CMK (cell line): ENCODE data around the gene SLC24A3.

Source experiments
- DNase-seq: peaks from one replicate; pipeline ENCODE4 v3.0.0-alpha.2; 2010; ENCODE audit warnings: low read depth

Gene SLC24A3

GRCh38 chr20:19713822-19714578, 501.6 kb downstream of the SLC24A3 start:
- no peak for DNase-seq

- DNase-seq, result no peak
Observed at GRCh38 chr20:19714579-19714840, 502.1 kb downstream of the SLC24A3 start.

GRCh38 chr20:19715986-19716385, 503.5 kb downstream of the SLC24A3 start:
- DNase-seq, result no peak

GRCh38 chr20:19718880-19719279, 506.4 kb downstream of the SLC24A3 start:
- no peak for DNase-seq

- DNase-seq, result no peak
Observed at GRCh38 chr20:19720991-19721390, 508.5 kb downstream of the SLC24A3 start.

- no peak for DNase-seq
Observed at GRCh38 chr20:19723051-19723450, 510.6 kb downstream of the SLC24A3 start.

- no peak for DNase-seq
Observed at GRCh38 chr20:19723813-19724430, 511.5 kb downstream of the SLC24A3 start.

- no peak for DNase-seq
Observed at GRCh38 chr20:19725373-19725772, 512.9 kb downstream of the SLC24A3 start.

GRCh38 chr20:19725814-19726525, 513.5 kb downstream of the SLC24A3 start:
- no peak for DNase-seq

GRCh38 chr20:19727251-19727847, 514.9 kb downstream of the SLC24A3 start:
- DNase-seq, result no peak

GRCh38 chr20:19729672-19730071, 517.2 kb downstream of the SLC24A3 start:
- no peak for DNase-seq

- no peak for DNase-seq
Observed at GRCh38 chr20:19730706-19731105, 518.3 kb downstream of the SLC24A3 start.

- DNase-seq, result no peak
Observed at GRCh38 chr20:19734811-19735210, 522.4 kb downstream of the SLC24A3 start.

- no peak for DNase-seq
Observed at GRCh38 chr20:19735446-19735845, 523.0 kb downstream of the SLC24A3 start.

GRCh38 chr20:19737025-19737424, 524.6 kb downstream of the SLC24A3 start:
- no peak for DNase-seq

- no peak for DNase-seq
Observed at GRCh38 chr20:19738951-19739350, 526.5 kb downstream of the SLC24A3 start.

- no peak for DNase-seq
Observed at GRCh38 chr20:19739351-19739750, 526.9 kb downstream of the SLC24A3 start.

GRCh38 chr20:19740512-19740911, 528.1 kb downstream of the SLC24A3 start:
- no peak for DNase-seq

GRCh38 chr20:19741924-19742323, 529.5 kb downstream of the SLC24A3 start:
- DNase-seq, result no peak

- DNase-seq, result no peak
Observed at GRCh38 chr20:19742974-19743639, 530.7 kb downstream of the SLC24A3 start.

GRCh38 chr20:19743640-19743995, 531.2 kb downstream of the SLC24A3 start:
- DNase-seq, result no peak

- no peak for DNase-seq
Observed at GRCh38 chr20:19745106-19745505, 532.7 kb downstream of the SLC24A3 start.

GRCh38 chr20:19745584-19745983, 533.1 kb downstream of the SLC24A3 start:
- no peak for DNase-seq
